ENCODE results near the gene ISCU. TPM values are rescaled to one million over a fixed set of nuclear protein-coding genes. Genes with fewer than 3 reads are reported as not detected.

ISCU gene
- total and polyA plus RNA-seq, 2 of the 8 experiments (the other 6 are each of a cell fraction or from before 2014, with no cell fraction given), result 72.1 to 78.1 TPM

GRCh38 chr12:108618079-108618952 is 55.9 kb downstream of the ISCU start (continued):
- TF ChIP-seq RAD21 (IDR thresholded peaks at IDR 0.05 in 1 of 2, conservative IDR thresholded peaks at IDR 0.05 in 1 of 2; ENCODE audit: low read depth in 2 of 2, low read length in 2 of 2) (peak; percentile 98 to 99), SUZ12 (IDR thresholded peaks at IDR 0.05; ENCODE audit: low read length) (no peak), EP300 (IDR thresholded peaks at IDR 0.05; ENCODE audit: borderline replicate concordance in 1 of 2, low read depth in 2 of 2, low read length in 2 of 2) (no peak), EZH2 (IDR thresholded peaks at IDR 0.05; ENCODE audit: low read depth, low read length, severe bottlenecking) (no peak), SP2 (IDR thresholded peaks at IDR 0.05; ENCODE audit: low read length) (no peak), POLR2A (IDR thresholded peaks at IDR 0.05; ENCODE audit: control extremely low read depth in 1 of 2, low read depth in 2 of 2, low read length in 2 of 2) (no peak), ZNF274 (IDR thresholded peaks at IDR 0.05; ENCODE audit: borderline replicate concordance, extremely low read depth, low read length) (no peak), MAFK (IDR thresholded peaks at IDR 0.05; ENCODE audit: low read depth, low read length) (no peak), JUND (IDR thresholded peaks at IDR 0.05; ENCODE audit: low read length) (no peak), JUN (IDR thresholded peaks at IDR 0.05; ENCODE audit: low read depth, low read length) (0 out of 2 replicates have a peak, but pooled peaks have one; percentile 12), ASH2L (IDR thresholded peaks at IDR 0.05; ENCODE audit: low read length) (no peak), HDAC6 (IDR thresholded peaks at IDR 0.05; ENCODE audit: low read depth, low read length) (no peak), SIN3A (conservative IDR thresholded peaks at IDR 0.05 in 1 of 2, IDR thresholded peaks at IDR 0.05 in 1 of 2; ENCODE audit: low read depth in 1 of 2, low read length in 2 of 2) (no peak), CTCF (IDR thresholded peaks at IDR 0.05; ENCODE audit: control extremely low read depth in 1 of 3, insufficient read depth in 1 of 3, low read depth in 1 of 3, low read length in 3 of 3) (peak; percentile 78 to 93 (median 89)), SP1 (IDR thresholded peaks at IDR 0.05; ENCODE audit: low read depth, low read length) (no peak), PHF8 (conservative IDR thresholded peaks at IDR 0.05; ENCODE audit: low read depth, low read length) (no peak), GTF2F1 (IDR thresholded peaks at IDR 0.05; ENCODE audit: borderline replicate concordance, low read depth, low read length) (no peak)

Data from H1 (cell line).